Activated CD4-positive, alpha-beta T cell treated with anti-CD3 and anti-CD28 coated beads, Interleukin-2, amount 10 ng/mL, durations not matched to agents 7 days and 5 days (primary cell): ENCODE data around the gene CDCA3. TPM values are rescaled to one million over a fixed set of nuclear protein-coding genes. Genes with fewer than 3 reads are reported as not detected.

ENCODE experiments used
- CTCF ChIA-PET: fragments of 350-600 bp; sonication (Branson Sonifier 250); formaldehyde crosslinking; loops from one replicate; lab custom pipeline; 2021; ENCODE audit warnings: antibody characterized with exemption; lab: Charles Lee
- POLR2A ChIA-PET: fragments of 350-600 bp; sonication (Branson Sonifier 250); formaldehyde crosslinking; loops from one replicate; lab custom pipeline; 2021; ENCODE audit warnings: antibody characterized with exemption; lab: Charles Lee
- DNase-seq: peaks from one replicate; pipeline ENCODE4 v3.0.0-alpha.2; 2020
- H3K27ac Mint-ChIP-seq: one replicate; pipeline ENCODE4 v1.8.0; 2021; ENCODE audit warnings: mild to moderate bottlenecking, moderate library complexity, mixed read lengths
- H3K27me3 Mint-ChIP-seq: one replicate; pipeline ENCODE4 v1.8.0; 2021; ENCODE audit warnings: mixed read lengths
- H3K36me3 Mint-ChIP-seq: one replicate; pipeline ENCODE4 v1.8.0; 2021; ENCODE audit warnings: low read depth, mixed read lengths
- H3K4me1 Mint-ChIP-seq: one replicate; pipeline ENCODE4 v1.8.0; 2021; ENCODE audit warnings: mixed read lengths
- H3K4me3 Mint-ChIP-seq: one replicate; pipeline ENCODE4 v1.8.0; 2021; ENCODE audit warnings: mild to moderate bottlenecking, moderate library complexity, mixed read lengths
- H3K9me3 Mint-ChIP-seq: one replicate; pipeline ENCODE4 v1.8.0; 2021; ENCODE audit warnings: mixed read lengths
- total RNA-seq, 2 experiments: library from RNA; stranded (reverse); gene quantifications; one replicate each; pipeline ENCODE4 v1.2.3, GENCODE V29; 2021

The CDCA3 gene
- total RNA-seq, 2 experiments from 2014 or later: 118 to 122 TPM

DNA sequence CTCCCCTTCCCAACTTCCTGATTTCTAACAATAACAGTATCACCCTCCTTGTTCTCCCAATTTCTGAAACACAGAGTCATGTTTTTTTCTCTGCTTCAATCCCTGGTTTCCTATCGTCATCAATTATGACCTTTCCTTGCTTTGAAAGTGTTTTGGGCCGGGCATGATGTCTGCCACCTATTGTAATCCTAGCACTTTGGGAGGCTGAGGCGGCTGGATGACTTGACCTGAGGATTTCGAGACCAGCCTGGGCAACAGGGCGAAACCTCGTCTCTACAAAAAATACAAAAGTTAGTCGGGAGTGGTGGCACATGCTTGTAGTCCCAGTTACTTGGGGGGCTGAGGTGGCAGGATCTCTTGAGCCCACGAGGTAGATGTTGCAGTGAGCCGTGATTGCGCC lies 42.0 kb downstream of the CDCA3 start:
- H3K36me3 Mint-ChIP-seq: peaks cover 32% of the 10 kb centered on the region
- H3K9me3 Mint-ChIP-seq: no peaks in the 10 kb centered on the region
- DNase-seq: no peak
- CTCF ChIA-PET: interaction anchor here (6.0 kb wide), 1 partner anchor 17 kb away, joined by 19 read pairs; no protein-coding TSS in a partner anchor
- H3K27ac Mint-ChIP-seq: no peak overlapping the region
- H3K4me3 Mint-ChIP-seq: no peak overlapping the region
- no peaks in the 10 kb centered on the region for H3K27me3 Mint-ChIP-seq
- H3K4me1 Mint-ChIP-seq: peaks cover 20% of the 10 kb centered on the region
- POLR2A ChIA-PET: no interaction called here

GRCh38 chr12:6807170-6807569 lies 43.9 kb downstream of the CDCA3 start:
- Mint-ChIP-seq H3K27ac (no peak overlapping the region), H3K4me3 (no peak overlapping the region), H3K27me3 (no peaks in the 10 kb centered on the region), H3K36me3 (peaks cover 41% of the 10 kb centered on the region), H3K4me1 (peaks cover 20% of the 10 kb centered on the region), H3K9me3 (no peaks in the 10 kb centered on the region)
- POLR2A ChIA-PET: no interaction called here
- CTCF ChIA-PET: no interaction called here
- no peak for DNase-seq

GRCh38 chr12:6799147-6799546 lies 51.9 kb downstream of the CDCA3 start:
- H3K27ac Mint-ChIP-seq: no peak overlapping the region
- H3K9me3 Mint-ChIP-seq: no peaks in the 10 kb centered on the region
- POLR2A ChIA-PET: no interaction called here
- H3K4me3 Mint-ChIP-seq: no peak overlapping the region
- H3K27me3 Mint-ChIP-seq: no peaks in the 10 kb centered on the region
- CTCF ChIA-PET: no interaction called here
- DNase-seq: no peak
- peaks cover 63% of the 10 kb centered on the region for H3K36me3 Mint-ChIP-seq
- peaks cover 34% of the 10 kb centered on the region for H3K4me1 Mint-ChIP-seq

Other genes with a start within 250 kb of the CDCA3 start
- 100 to 1,000 TPM; 262 to 263 TPM for gene CHD4, start 243.9 kb downstream of the CDCA3 start, total RNA-seq
- gene LPAR5, start 215.3 kb downstream of the CDCA3 start, total RNA-seq: 1 to 10 TPM; 6.2 to 6.6 TPM
- gene ACRBP, start 203.9 kb downstream of the CDCA3 start, total RNA-seq: 1 to 10 TPM; 1.6 to 2.6 TPM
- 10 to 100 TPM; 33.7 to 40.2 TPM for gene ING4, start 188.2 kb downstream of the CDCA3 start, total RNA-seq
- gene ZNF384, start 161.9 kb downstream of the CDCA3 start, total RNA-seq: 10 to 100 TPM; 90.9 to 95.4 TPM
- not detected for gene PIANP, start 150.5 kb downstream of the CDCA3 start, total RNA-seq
- gene COPS7A, start 127.2 kb downstream of the CDCA3 start, total RNA-seq: 10 to 100 TPM; 29.5 to 36.8 TPM
- 10 to 100 TPM; 90.7 to 95.4 TPM for gene MLF2, start 98.1 kb downstream of the CDCA3 start, total RNA-seq
- 10 to 100 TPM; 16.4 to 25.6 TPM for gene PTMS, start 84.9 kb downstream of the CDCA3 start, total RNA-seq
- gene LAG3, start 78.8 kb downstream of the CDCA3 start, total RNA-seq: 10 to 100 TPM; 12.0 to 13.1 TPM
- gene CD4, start 61.8 kb downstream of the CDCA3 start, total RNA-seq: 100 to 1,000 TPM; 219 to 227 TPM
- gene GPR162, start 29.5 kb downstream of the CDCA3 start, total RNA-seq: under 1 TPM; 0.25 to 0.29 TPM
- gene P3H3, start 22.9 kb downstream of the CDCA3 start, total RNA-seq: under 1 TPM in 1 of 2 experiments, not detected in 1; 0.40 TPM
- gene GNB3, start 10.4 kb downstream of the CDCA3 start, total RNA-seq: not detected
- 100 to 1,000 TPM; 119 to 131 TPM for gene USP5, start 864 bp upstream of the CDCA3 start, total RNA-seq
- gene TPI1, start 16.2 kb upstream of the CDCA3 start, total RNA-seq: 1,000 to 10,000 TPM in 1 of 2 experiments, 100 to 1,000 TPM in 1; 918 to 1,035 TPM
- 10 to 100 TPM; 15.4 to 17.3 TPM for gene SPSB2, start 22.0 kb upstream of the CDCA3 start, total RNA-seq
- 1 to 10 TPM; 4.4 to 5.2 TPM for gene LRRC23, start 53.5 kb upstream of the CDCA3 start, total RNA-seq
- gene ENO2, start 63.3 kb upstream of the CDCA3 start, total RNA-seq: 100 to 1,000 TPM; 156 to 160 TPM
- 10 to 100 TPM; 27.3 to 27.6 TPM for gene ATN1, start 76.7 kb upstream of the CDCA3 start, total RNA-seq
- not detected for gene RNU7-1, start 92.5 kb upstream of the CDCA3 start, total RNA-seq
- gene C12orf57, start 92.7 kb upstream of the CDCA3 start, total RNA-seq: 100 to 1,000 TPM; 156 to 181 TPM
- 100 to 1,000 TPM; 346 to 354 TPM for gene PTPN6, start 100.1 kb upstream of the CDCA3 start, total RNA-seq
- 100 to 1,000 TPM; 214 to 230 TPM for gene PHB2, start 119.4 kb upstream of the CDCA3 start, total RNA-seq
- 10 to 100 TPM; 41.8 to 53.3 TPM for gene EMG1, start 119.6 kb upstream of the CDCA3 start, total RNA-seq
- 10 to 100 TPM; 36.8 to 45.4 TPM for gene LPCAT3, start 167.2 kb upstream of the CDCA3 start, total RNA-seq
- gene C1S, start 209.4 kb upstream of the CDCA3 start, total RNA-seq: 1 to 10 TPM; 1.1 to 1.4 TPM
- gene C1R, start 241.2 kb upstream of the CDCA3 start, total RNA-seq: 1 to 10 TPM; 2.2 to 3.5 TPM